Activated CD4-positive, alpha-beta T cell treated with anti-CD3 and anti-CD28 coated beads, Interleukin-2, amount 50 U/mL, for 1 hour (primary cell): ENCODE measurements around the gene FAM9C.
"Not testable (repeated sequence)": the region's sequence is repeated elsewhere in the genome, so short reads cannot be mapped to it uniquely, and the experiment has no call there.

ENCODE experiments used
- DNase-seq: peaks from one replicate; pipeline ENCODE4 v3.0.0-alpha.2; 2020

FAM9C gene

GRCh38 chrX:13036896-13037295 lies 7.5 kb downstream of the FAM9C start:
- no peak for DNase-seq

- DNase-seq = no peak
These were observed 11.2 kb downstream of the FAM9C start for GRCh38 chrX:13033193-13033592.

GRCh38 chrX:13029887-13030771 lies 14.3 kb downstream of the FAM9C start:
- peak; percentile 14 for DNase-seq

GRCh38 chrX:13029637-13029886 lies 14.9 kb downstream of the FAM9C start:
- DNase-seq = no peak

GRCh38 chrX:13028871-13029636 lies 15.4 kb downstream of the FAM9C start:
- DNase-seq = no peak

- DNase-seq = no peak
These were observed 17.4 kb downstream of the FAM9C start for GRCh38 chrX:13026877-13027652.

GRCh38 chrX:13024986-13025385 lies 19.4 kb downstream of the FAM9C start:
- DNase-seq = no peak

GRCh38 chrX:13023979-13024378 lies 20.4 kb downstream of the FAM9C start:
- DNase-seq = no peak

- DNase-seq = no peak
These were observed 20.9 kb downstream of the FAM9C start for GRCh38 chrX:13023567-13023966.

GRCh38 chrX:13022926-13023325 lies 21.5 kb downstream of the FAM9C start:
- no peak for DNase-seq

GRCh38 chrX:13016731-13017130 lies 27.7 kb downstream of the FAM9C start:
- DNase-seq = not testable (repeated sequence)

GRCh38 chrX:13015536-13016236 lies 28.7 kb downstream of the FAM9C start:
- no peak for DNase-seq

GRCh38 chrX:13014111-13015096 lies 30.0 kb downstream of the FAM9C start:
- DNase-seq = no peak

GRCh38 chrX:13013363-13014110 lies 30.9 kb downstream of the FAM9C start:
- no peak for DNase-seq

GRCh38 chrX:13010546-13010945 lies 33.9 kb downstream of the FAM9C start:
- DNase-seq = no peak

GRCh38 chrX:13009844-13010243 lies 34.6 kb downstream of the FAM9C start:
- no peak for DNase-seq

- DNase-seq = no peak
These were observed 35.1 kb downstream of the FAM9C start for GRCh38 chrX:13009273-13009672.

GRCh38 chrX:13008851-13009250 lies 35.6 kb downstream of the FAM9C start:
- no peak for DNase-seq

GRCh38 chrX:13008189-13008533 lies 36.3 kb downstream of the FAM9C start:
- no peak for DNase-seq

GRCh38 chrX:13007519-13008188 lies 36.8 kb downstream of the FAM9C start:
- no peak for DNase-seq
